H1 (cell line): ENCODE results near the gene FAM169A. TPM values are rescaled to one million over a fixed set of nuclear protein-coding genes. Genes with fewer than 3 reads are reported as not detected.

ENCODE experiments used
- CTCF ChIA-PET: fragments of 300-600 bp; sonication (Branson Sonifier 250); formaldehyde crosslinking; loops from one replicate; lab custom pipeline; 2021; ENCODE audit not compliant: partially characterized antibody; lab: Charles Lee
- POLR2A ChIA-PET: fragments of 300-600 bp; sonication (Branson Sonifier 250); formaldehyde crosslinking; loops from one replicate; lab custom pipeline; 2021; ENCODE audit warnings: inconsistent platforms; ENCODE audit not compliant: partially characterized antibody; lab: Charles Lee
- DNase-seq, 2 experiments: peaks; one replicate each; pipeline versions ENCODE4 v3.0.0 to v3.0.0-alpha.2; 2010 to 2022; ENCODE audit warnings: low spot score in 2 of 2, low read depth in 1 of 2, mixed read lengths in 1 of 2
- FAIRE-seq: peaks from 2 replicates; lab custom pipeline; 2011; peaks lifted over from hg19 to GRCh38; lab: Jason Lieb, UNC
- H2AFZ ChIP-seq: 2 replicates; pipeline ENCODE4 v1.8.1; 2012; ENCODE audit warnings: low read length, inconsistent platforms
- H2AK5ac ChIP-seq: 2 replicates; pipeline ENCODE4 v1.6.1; 2013; ENCODE audit warnings: low read depth, low read length
- H2BK120ac ChIP-seq: replicated peaks from 2 replicates; pipeline ENCODE3; 2013; ENCODE audit warnings: low read depth, low read length, inconsistent platforms
- H2BK12ac ChIP-seq: 2 replicates; pipeline ENCODE4 v1.6.1; 2013; ENCODE audit warnings: low read depth, low read length
- H2BK15ac ChIP-seq: 2 replicates; pipeline ENCODE4 v1.6.1; 2013; ENCODE audit warnings: low read length
- H2BK20ac ChIP-seq: 2 replicates; pipeline ENCODE4 v1.6.1; 2013; ENCODE audit warnings: low read length
- H2BK5ac ChIP-seq: 2 replicates; pipeline ENCODE4 v1.6.1; 2013; ENCODE audit warnings: low read depth, low read length
- H3K14ac ChIP-seq: 2 replicates; pipeline ENCODE4 v1.6.1; 2013; ENCODE audit warnings: inconsistent platforms; ENCODE audit not compliant: insufficient read length
- H3K18ac ChIP-seq: 2 replicates; pipeline ENCODE4 v1.6.1; 2013; ENCODE audit warnings: low read length; ENCODE audit errors: extremely low read depth
- H3K23ac ChIP-seq: 2 replicates; pipeline ENCODE4 v1.6.1; 2013; ENCODE audit warnings: inconsistent platforms; ENCODE audit not compliant: insufficient read length
- H3K23me2 ChIP-seq: 2 replicates; pipeline ENCODE4 v1.6.1; 2013; ENCODE audit warnings: low read depth, low read length
- H3K27ac ChIP-seq: 2 replicates; pipeline ENCODE4 v1.6.1; 2011; ENCODE audit warnings: low read depth, low read length, inconsistent platforms
- H3K27me3 ChIP-seq, 4 experiments: replicated peaks in 1 of 4; 1 replicate in 1 of 4; 2 replicates in 3 of 4; pipeline versions ENCODE4 v1.6.1 to v1.8.1; 2011 to 2013; ENCODE audit warnings: low read length in 3 of 4, mild to moderate bottlenecking in 3 of 4, inconsistent platforms in 2 of 4, mixed read lengths in 2 of 4, moderate library complexity in 1 of 4; ENCODE audit not compliant: control insufficient read depth in 3 of 4, insufficient read depth in 3 of 4; ENCODE audit errors: extremely low read depth in 1 of 4
- H3K36me3 ChIP-seq, 4 experiments: 2 replicates each; pipeline versions ENCODE4 v1.6.1 to v1.8.1; 2011 to 2013; ENCODE audit warnings: mild to moderate bottlenecking in 4 of 4, low read length in 3 of 4, moderate library complexity in 2 of 4, control low read depth in 1 of 4, inconsistent platforms in 1 of 4; ENCODE audit not compliant: insufficient read depth in 4 of 4, control insufficient read depth in 2 of 4
- H3K4ac ChIP-seq: replicated peaks from 2 replicates; pipeline ENCODE3; 2013; ENCODE audit warnings: low read length, low read depth, mixed read lengths, inconsistent platforms; ENCODE audit not compliant: insufficient read length
- H3K4me1 ChIP-seq, 4 experiments: replicated peaks in 1 of 4; 1 replicate in 1 of 4; 2 replicates in 3 of 4; pipeline versions ENCODE4 v1.6.1 to v1.8.1; 2011 to 2013; ENCODE audit warnings: low read length in 3 of 4, inconsistent platforms in 2 of 4, mixed read lengths in 1 of 4; ENCODE audit not compliant: insufficient read depth in 4 of 4, control insufficient read depth in 3 of 4
- H3K4me2 ChIP-seq, 2 experiments: 2 replicates each; pipeline versions ENCODE4 v1.6.1 to v1.8.1; 2011 to 2013; ENCODE audit warnings: low read depth in 2 of 2, low read length in 2 of 2, control low read depth in 1 of 2, inconsistent platforms in 1 of 2, mild to moderate bottlenecking in 1 of 2; ENCODE audit not compliant: insufficient read depth in 1 of 2
- H3K4me3 ChIP-seq, 4 experiments: fragments of 200-600, 300-600 bp in 1 of 4; sonication (generic), shearing (Covaris generic), sonication (Bioruptor Twin) in 1 of 4; 2 replicates each; pipeline versions ENCODE4 v1.5.1 to v1.8.1; 2011 to 2016; ENCODE audit warnings: low read length in 4 of 4, low read depth in 3 of 4, control low read depth in 2 of 4, inconsistent platforms in 2 of 4, mild to moderate bottlenecking in 2 of 4, mixed read lengths in 1 of 4, moderate library complexity in 1 of 4; ENCODE audit not compliant: insufficient read depth in 2 of 4; ENCODE audit errors: extremely low read depth in 1 of 4
- H3K56ac ChIP-seq: replicated peaks from 2 replicates; pipeline ENCODE3; 2013; ENCODE audit warnings: low read depth, mild to moderate bottlenecking, mixed read lengths, low read length, inconsistent platforms; ENCODE audit not compliant: insufficient read length
- H3K79me1 ChIP-seq: 2 replicates; pipeline ENCODE4 v1.6.1; 2013; ENCODE audit warnings: low read depth, low read length, control low read depth
- H3K79me2 ChIP-seq, 2 experiments: 2 replicates each; pipeline versions ENCODE4 v1.6.1 to v1.8.1; 2012 to 2013; ENCODE audit warnings: low read length in 2 of 2, mild to moderate bottlenecking in 2 of 2, inconsistent platforms in 1 of 2; ENCODE audit not compliant: insufficient read depth in 2 of 2, control insufficient read depth in 1 of 2
- H3K9ac ChIP-seq, 4 experiments: replicated peaks in 1 of 4; 1 replicate in 1 of 4; 2 replicates in 3 of 4; pipeline versions ENCODE4 v1.6.1 to v1.8.1; 2011 to 2013; ENCODE audit warnings: low read depth in 3 of 4, low read length in 3 of 4, control low read depth in 2 of 4, mild to moderate bottlenecking in 2 of 4, moderate library complexity in 2 of 4, inconsistent platforms in 1 of 4; ENCODE audit errors: extremely low read depth in 1 of 4
- H3K9me3 ChIP-seq, 2 experiments: 2 replicates each; pipeline versions ENCODE4 v1.6.1 to v1.8.1; 2012 to 2013; ENCODE audit warnings: mild to moderate bottlenecking in 2 of 2, moderate library complexity in 2 of 2, control low read depth in 1 of 2, inconsistent platforms in 1 of 2, low read depth in 1 of 2, low read length in 1 of 2, mixed read lengths in 1 of 2; ENCODE audit not compliant: insufficient read depth in 2 of 2
- H4K20me1 ChIP-seq, 2 experiments: replicated peaks in 1 of 2; 2 replicates each; pipeline versions ENCODE3 to v1.8.1; 2011 to 2013; ENCODE audit warnings: inconsistent platforms in 2 of 2, low read length in 2 of 2, mild to moderate bottlenecking in 1 of 2; ENCODE audit not compliant: insufficient read depth in 2 of 2, control insufficient read depth in 1 of 2
- H4K5ac ChIP-seq: 2 replicates; pipeline ENCODE4 v1.6.1; 2013; ENCODE audit warnings: low read length, low read depth, mixed read lengths, inconsistent platforms; ENCODE audit not compliant: insufficient read length
- H4K8ac ChIP-seq: 2 replicates; pipeline ENCODE4 v1.8.0; 2013; ENCODE audit warnings: mild to moderate bottlenecking, moderate library complexity, low read length, inconsistent platforms; ENCODE audit not compliant: insufficient read depth; ENCODE audit errors: extremely low read depth
- H4K91ac ChIP-seq: replicated peaks from 2 replicates; pipeline ENCODE3; 2013; ENCODE audit warnings: low read length, mixed read lengths, inconsistent platforms; ENCODE audit not compliant: insufficient read length
- BACH1 ChIP-seq: IDR thresholded peaks from 2 replicates; pipeline ENCODE4 v1.6.1; 2012; ENCODE audit warnings: low read length, improper control_type of control experiment
- CBX5 ChIP-seq: fragments of 300-800, 300-1000 bp; sonication (generic); IDR thresholded peaks from 2 replicates; pipeline ENCODE4 v1.7.1; 2016; ENCODE audit warnings: antibody characterized with exemption, low read length, low read depth
- CBX8 ChIP-seq: fragments of 300-800, 300-1000 bp; sonication (generic); IDR thresholded peaks from 2 replicates; pipeline ENCODE4 v1.7.1; 2016; ENCODE audit warnings: low read depth, low read length, borderline replicate concordance
- CHD2 ChIP-seq: IDR thresholded peaks from 2 replicates; pipeline ENCODE4 v1.6.1; 2012; ENCODE audit warnings: low read length, improper control_type of control experiment
- GTF2F1 ChIP-seq: IDR thresholded peaks from 2 replicates; pipeline ENCODE4 v1.6.1; 2012; ENCODE audit warnings: low read depth, low read length, improper control_type of control experiment, borderline replicate concordance
- HDAC6 ChIP-seq: IDR thresholded peaks from one replicate; pipeline ENCODE4 v1.7.1; 2012; ENCODE audit warnings: low read depth, mild to moderate bottlenecking, inconsistent platforms, low read length, moderate library complexity
- MAX ChIP-seq: IDR thresholded peaks from 2 replicates; pipeline ENCODE4 v1.6.1; 2012; ENCODE audit warnings: inconsistent platforms
- POLR2AphosphoS5 ChIP-seq: IDR thresholded peaks from 2 replicates; pipeline ENCODE4 v1.6.1; 2011; ENCODE audit warnings: low read depth, low read length
- RBBP5 ChIP-seq: IDR thresholded peaks from 2 replicates; pipeline ENCODE4 v1.7.1; 2012; ENCODE audit warnings: low read depth, mild to moderate bottlenecking, inconsistent platforms, low read length, moderate library complexity, borderline replicate concordance
- SAP30 ChIP-seq: fragments of 300-600 bp; sonication (generic); IDR thresholded peaks from 2 replicates; pipeline ENCODE4 v1.7.1; 2012; ENCODE audit warnings: low read length, moderate library complexity, mild to moderate bottlenecking, inconsistent platforms; ENCODE audit not compliant: insufficient read depth, insufficient replicate concordance
- SP1 ChIP-seq: IDR thresholded peaks from 2 replicates; pipeline ENCODE4 v1.6.1; 2011; ENCODE audit warnings: low read depth, low read length
- SP2 ChIP-seq: IDR thresholded peaks from 2 replicates; pipeline ENCODE4 v1.6.1; 2012; ENCODE audit warnings: mild to moderate bottlenecking, low read length, inconsistent platforms
- USF2 ChIP-seq: IDR thresholded peaks from 2 replicates; pipeline ENCODE4 v1.6.1; 2011; ENCODE audit warnings: low read length, improper control_type of control experiment
- WGBS, 2 experiments: shearing (Covaris generic) in 1 of 2; methylation state at CpG; one replicate each; pipeline versions ENCODE4 v1.1.6 to v1.1.7; 2013 to 2015; ENCODE audit warnings: low lambda C conversion rate in 2 of 2, mixed read lengths in 2 of 2, inconsistent platforms in 1 of 2, low coverage in 1 of 2, missing lambda C conversion rate in 1 of 2; ENCODE audit not compliant: insufficient replicate concordance in 2 of 2, insufficient coverage in 1 of 2, insufficient read length in 1 of 2; ENCODE audit errors: extremely low coverage in 1 of 2, missing lambda C conversion rate in 1 of 2; 5-methylcytosine and 5-hydroxymethylcytosine counted together
- polyA plus RNA-seq, 7 experiments: library from polyadenylated mRNA; depleted of rRNA in 3 of 7; stranded (reverse) in 5 of 7; unstranded in 2 of 7; fragments of >200 nt in 5 of 7; fragments of 200-250 nt in 2 of 7; gene quantifications; 1 replicate in 5 of 7; 2 replicates in 1 of 7; 4 replicates in 1 of 7; pipeline versions ENCODE4 v1.2.1 to v1.2.3, GENCODE V29; 2011 to 2013; ENCODE audit warnings: missing spikeins in 2 of 7, mixed read lengths in 2 of 7
- total RNA-seq: library from RNA; stranded (reverse); fragmentation: NEBNext Ultra II Directional; extraction: Animal tissue kit (Norgen Biotek cat#: 25700); gene quantifications from 2 replicates; pipeline ENCODE4 v1.2.1, GENCODE V29; 2021

The FAM169A gene
- total and polyA plus RNA-seq, 2 of the 8 experiments (the other 6 are each of a cell fraction or from before 2014, with no cell fraction given): 12.6 to 83.1 TPM

GRCh38 chr5:74772359-74772758, 93.8 kb downstream of the FAM169A start:
- no peak overlapping the region for H3K14ac ChIP-seq
- no peaks in the 10 kb centered on the region for H3K27me3 ChIP-seq
- H2AK5ac ChIP-seq: no peak overlapping the region
- no peaks in the 10 kb centered on the region for H3K9me3 ChIP-seq
- no peak overlapping the region for H3K18ac ChIP-seq
- 94% methylated on average over 7 of the region's 7 CpGs; no CpG with 5 or more reads in 1 of the 2 experiments for WGBS, 2 experiments
- H3K79me1 ChIP-seq: peaks cover 3% of the 10 kb centered on the region; the same call in 1 of the 2 replicates
- POLR2A ChIA-PET: interaction anchor here (0.6 to 1.9 kb wide), 7 partner anchors 8 to 87 kb away, joined by 3 to 5 read pairs (median 4); partner anchors contain the start of gene HEXB
- peaks cover 0 to 3% of the 10 kb centered on the region in 2 experiments for H4K20me1 ChIP-seq
- no peak overlapping the region for H3K23ac ChIP-seq
- H4K91ac ChIP-seq: no peak overlapping the region
- no peak overlapping the region for H3K4ac ChIP-seq
- H3K4me1 ChIP-seq: peaks cover 0 to 4% (median 0%) of the 10 kb centered on the region in 4 experiments; a peak in 1 of 7 replicates
- no peak overlapping the region for H3K4me2 ChIP-seq
- no peak overlapping the region for H2AFZ ChIP-seq
- H3K56ac ChIP-seq: no peak overlapping the region
- no peak overlapping the region for H2BK15ac ChIP-seq
- H3K9ac ChIP-seq: no peak overlapping the region
- H4K8ac ChIP-seq: no peak overlapping the region
- H3K4me3 ChIP-seq: no peak overlapping the region
- no peak overlapping the region for H4K5ac ChIP-seq
- H2BK5ac ChIP-seq: no peak overlapping the region
- H2BK12ac ChIP-seq: no peak overlapping the region
- no peak overlapping the region for H2BK20ac ChIP-seq
- FAIRE-seq (no peak), DNase-seq (no peak)
- no peak overlapping the region for H2BK120ac ChIP-seq
- peaks cover 5 to 61% (median 30%) of the 10 kb centered on the region in 4 experiments for H3K36me3 ChIP-seq
- H3K27ac ChIP-seq: no peak overlapping the region
- H3K23me2 ChIP-seq: no peaks in the 10 kb centered on the region; the same call in 1 of the 2 replicates
- H3K79me2 ChIP-seq: peaks cover 8 to 13% of the 10 kb centered on the region in 2 experiments
- CTCF ChIA-PET: interaction anchor here (0.6 kb wide), 1 partner anchor 156 kb away, joined by 3 read pairs; no protein-coding TSS in a partner anchor
- TF ChIP-seq CBX5: no peak
- TF ChIP-seq RBBP5: no peak
- no peak for TF ChIP-seq CBX8
- TF ChIP-seq SAP30: no peak
- TF ChIP-seq HDAC6: no peak
- TF ChIP-seq MAX: no peak
- TF ChIP-seq USF2: no peak
- no peak for TF ChIP-seq SP2
- no peak for TF ChIP-seq BACH1
- TF ChIP-seq CHD2: no peak
- TF ChIP-seq GTF2F1: no peak
- TF ChIP-seq POLR2AphosphoS5: no peak
- TF ChIP-seq SP1: no peak
